ENCODE data around the gene ABHD17A. TPM values are rescaled to one million over a fixed set of nuclear protein-coding genes. Genes with fewer than 3 reads are reported as not detected.

ABHD17A gene
- total and polyA plus RNA-seq, 2 of the 8 experiments (the other 6 are each of a cell fraction or from before 2014, with no cell fraction given): 41.2 to 87.4 TPM

DNA sequence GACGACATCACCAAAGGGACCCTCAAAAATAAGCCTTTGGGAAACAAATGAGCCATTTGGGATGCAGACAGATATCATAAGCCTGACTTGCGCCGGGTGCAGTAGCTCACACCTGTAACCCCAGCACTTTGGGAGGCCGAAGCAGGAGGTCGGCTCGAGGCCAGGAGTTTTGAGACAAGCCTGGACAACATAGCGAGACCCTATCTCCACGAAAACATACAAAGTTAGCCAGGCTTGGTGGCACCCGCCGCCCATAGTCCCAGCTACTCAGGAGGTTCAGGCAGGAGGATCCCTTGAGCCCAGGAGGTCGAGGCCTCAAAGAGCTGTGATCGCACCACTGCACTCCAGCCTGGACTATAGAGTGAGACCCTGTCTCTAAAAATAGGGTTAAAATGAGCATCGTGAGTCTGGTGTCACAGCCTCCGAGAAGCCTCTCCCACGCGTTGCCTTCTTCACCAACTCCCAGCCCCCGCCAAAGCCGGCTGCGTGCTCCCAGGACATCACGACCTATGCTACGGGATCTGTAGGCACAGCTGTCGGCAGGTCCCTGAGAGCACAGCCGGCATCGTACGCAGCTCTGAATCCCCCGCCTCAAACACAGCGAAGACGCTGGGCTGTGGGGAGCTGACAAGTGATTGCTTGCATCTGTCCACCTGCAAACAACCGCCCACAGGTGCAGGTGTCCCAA, 38.6 kb downstream of the ABHD17A start:
- 93% methylated on average over 29 of the region's 29 CpGs; no CpG with 5 or more reads in 1 of the 2 experiments for WGBS, 2 experiments (ENCODE audit: extremely low coverage in 1 of 2, insufficient coverage in 1 of 2, insufficient read length in 1 of 2, insufficient replicate concordance in 2 of 2, low coverage in 1 of 2, low lambda C conversion rate in 2 of 2, missing lambda C conversion rate in 1 of 2)
- H3K27ac ChIP-seq (ENCODE audit: low read depth, low read length): no peak overlapping the region
- H2BK15ac ChIP-seq (ENCODE audit: low read length): no peak overlapping the region
- POLR2A ChIA-PET (ENCODE audit: partially characterized antibody): interaction anchor here (0.6 to 1.6 kb wide), 3 partner anchors 9 to 376 kb away, joined by 3 to 5 read pairs (median 5); no protein-coding TSS in a partner anchor
- H4K20me1 ChIP-seq (replicated peaks in 1 of 2; ENCODE audit: control insufficient read depth in 1 of 2, insufficient read depth in 2 of 2, low read length in 2 of 2): peaks cover 19 to 27% of the 10 kb centered on the region in 2 experiments
- no peak overlapping the region for H2BK120ac ChIP-seq (replicated peaks; ENCODE audit: low read depth, low read length)
- peaks cover 23% of the 10 kb centered on the region for H3K79me1 ChIP-seq (ENCODE audit: low read depth, low read length)
- DNase-seq (ENCODE audit: low read depth in 1 of 2, low spot score in 2 of 2): no peak
- no peaks in the 10 kb centered on the region for H3K9me3 ChIP-seq (ENCODE audit: insufficient read depth in 2 of 2, low read depth in 1 of 2, low read length in 1 of 2)
- peak overlapping the region in 3 of 4 experiments; percentile 87 to 95 (median 90); a peak in 6 of 8 replicates for H3K4me3 ChIP-seq (ENCODE audit: extremely low read depth in 1 of 4, insufficient read depth in 2 of 4, low read depth in 3 of 4, low read length in 4 of 4)
- H4K91ac ChIP-seq (replicated peaks; ENCODE audit: insufficient read length, low read length): no peak overlapping the region
- H2BK12ac ChIP-seq (ENCODE audit: low read depth, low read length): no peak overlapping the region
- H3K9ac ChIP-seq (replicated peaks in 1 of 4; ENCODE audit: extremely low read depth in 1 of 4, low read depth in 3 of 4, low read length in 3 of 4): no peak overlapping the region
- no peaks in the 10 kb centered on the region for H3K36me3 ChIP-seq (ENCODE audit: control insufficient read depth in 2 of 4, insufficient read depth in 4 of 4, low read length in 3 of 4)
- H2AFZ ChIP-seq (ENCODE audit: low read length): no peak overlapping the region
- H2BK5ac ChIP-seq (ENCODE audit: low read depth, low read length): no peak overlapping the region
- peaks cover 3% of the 10 kb centered on the region; the same call in 1 of the 2 replicates for H3K23me2 ChIP-seq (ENCODE audit: low read depth, low read length)
- no peak overlapping the region for H4K5ac ChIP-seq (ENCODE audit: insufficient read length, low read depth, low read length)
- peak overlapping the region; percentile 75 to 97 for H3K4me2 ChIP-seq (ENCODE audit: insufficient read depth in 1 of 2, low read depth in 2 of 2, low read length in 2 of 2)
- H3K27me3 ChIP-seq (replicated peaks in 1 of 4; ENCODE audit: control insufficient read depth in 3 of 4, extremely low read depth in 1 of 4, insufficient read depth in 3 of 4, low read length in 3 of 4): no peaks in the 10 kb centered on the region
- H3K23ac ChIP-seq (ENCODE audit: insufficient read length): no peak overlapping the region
- H3K14ac ChIP-seq (ENCODE audit: insufficient read length): no peak overlapping the region
- FAIRE-seq: no peak
- H2AK5ac ChIP-seq (ENCODE audit: low read depth, low read length): no peak overlapping the region
- no peak overlapping the region for H3K56ac ChIP-seq (replicated peaks; ENCODE audit: insufficient read length, low read depth, low read length)
- H3K4ac ChIP-seq (replicated peaks; ENCODE audit: insufficient read length, low read depth, low read length): no peak overlapping the region
- peaks cover 23 to 63% of the 10 kb centered on the region in 2 experiments for H3K79me2 ChIP-seq (ENCODE audit: control insufficient read depth in 1 of 2, insufficient read depth in 2 of 2, low read length in 2 of 2)
- no peak overlapping the region for H3K18ac ChIP-seq (ENCODE audit: extremely low read depth, low read length)
- no peak overlapping the region for H2BK20ac ChIP-seq (ENCODE audit: low read length)
- TF ChIP-seq TBP (IDR thresholded peaks at IDR 0.05; ENCODE audit: low read depth, low read length): no peak
- no peak for TF ChIP-seq CEBPB (IDR thresholded peaks at IDR 0.05; ENCODE audit: low read depth, low read length)
- no peak for TF ChIP-seq CTBP2 (IDR thresholded peaks at IDR 0.05; ENCODE audit: borderline replicate concordance, insufficient read depth, insufficient read length, low read length)
- no peak for TF ChIP-seq JUND (IDR thresholded peaks at IDR 0.05; ENCODE audit: low read length)
- peaks cover 0 to 10% (median 9%) of the 10 kb centered on the region in 4 experiments; a peak in 6 of 7 replicates for H3K4me1 ChIP-seq (replicated peaks in 1 of 4; ENCODE audit: control insufficient read depth in 3 of 4, insufficient read depth in 4 of 4, low read length in 3 of 4)
- CTCF ChIA-PET (ENCODE audit: partially characterized antibody): interaction anchor here (1.1 to 14.9 kb wide), 6 partner anchors 9 to 580 kb away, joined by 3 to 228 read pairs (median 5); no protein-coding TSS in a partner anchor
- no peak overlapping the region for H4K8ac ChIP-seq (ENCODE audit: extremely low read depth, insufficient read depth, low read length)
